CD1c-positive myeloid dendritic cell (primary cell): ENCODE data around the gene MOGAT3.
A peak's percentile ranks its signal among the peaks of the same experiment; 100 is the strongest.

ENCODE experiments used
- DNase-seq: peaks from one replicate; pipeline ENCODE4 v3.0.0-alpha.2; 2016; ENCODE audit errors: extremely low spot score

The MOGAT3 gene

DNA sequence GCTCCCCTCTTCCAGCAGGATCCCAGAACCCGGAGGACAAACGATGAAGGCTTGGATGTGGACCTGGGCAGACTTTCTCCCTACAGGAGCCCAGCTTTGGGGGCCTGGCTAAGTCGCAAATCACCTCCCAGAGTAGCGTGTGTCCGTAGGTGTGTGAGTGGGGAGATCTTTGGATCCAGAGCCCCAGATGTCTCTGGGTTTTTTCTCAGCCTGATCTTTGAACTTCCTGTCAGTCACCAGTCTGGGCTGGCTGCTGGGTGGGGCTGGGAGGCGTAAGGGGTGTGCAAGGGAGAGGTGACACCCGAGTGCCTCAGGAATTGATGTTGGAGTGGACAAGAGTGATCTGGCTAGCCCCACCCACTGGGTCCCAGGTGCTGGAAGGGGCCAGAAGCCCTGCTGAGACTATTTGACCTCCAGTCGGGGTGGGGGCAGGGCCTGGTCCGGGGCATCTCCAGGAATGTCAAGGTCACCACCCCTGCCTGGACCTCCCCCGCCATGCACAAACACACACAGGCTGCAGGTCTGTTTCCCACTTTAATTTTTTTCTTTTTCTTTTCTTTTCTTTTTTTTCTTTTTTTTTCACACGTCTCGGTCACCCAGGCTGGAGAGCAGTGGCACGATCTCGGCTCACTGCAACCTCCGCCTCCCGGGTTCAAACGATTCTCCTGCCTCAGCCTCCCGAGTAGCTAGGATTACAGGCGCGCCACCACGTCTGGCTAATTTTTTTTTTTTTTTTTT, at the start of gene MOGAT3:
Gene MOGAT3 (minus strand): TSS at position 175 of the 738 bp plus-strand sequence. CDS start 182 bp downstream, outside the sequence.
- DNase-seq: no peak

GRCh38 chr7:101250324-101250723, 49.5 kb upstream of the MOGAT3 start:
- DNase-seq: peak; percentile 30

GRCh38 chr7:101248276-101248675, 47.4 kb upstream of the MOGAT3 start:
- no peak for DNase-seq

- DNase-seq: no peak
Measured at GRCh38 chr7:101245147-101245668, 44.4 kb upstream of the MOGAT3 start.

- peak; percentile 94 for DNase-seq
Measured at GRCh38 chr7:101244375-101245146, 43.7 kb upstream of the MOGAT3 start, which contains the start of gene FIS1. FIS1 (minus strand) TSS chr7:101245081; CDS start chr7:101245004, 77 bp downstream.

- peak; percentile 30 for DNase-seq
Measured at GRCh38 chr7:101243646-101244374, 43.0 kb upstream of the MOGAT3 start.

GRCh38 chr7:101241443-101242349, 40.9 kb upstream of the MOGAT3 start:
- no peak for DNase-seq

DNA sequence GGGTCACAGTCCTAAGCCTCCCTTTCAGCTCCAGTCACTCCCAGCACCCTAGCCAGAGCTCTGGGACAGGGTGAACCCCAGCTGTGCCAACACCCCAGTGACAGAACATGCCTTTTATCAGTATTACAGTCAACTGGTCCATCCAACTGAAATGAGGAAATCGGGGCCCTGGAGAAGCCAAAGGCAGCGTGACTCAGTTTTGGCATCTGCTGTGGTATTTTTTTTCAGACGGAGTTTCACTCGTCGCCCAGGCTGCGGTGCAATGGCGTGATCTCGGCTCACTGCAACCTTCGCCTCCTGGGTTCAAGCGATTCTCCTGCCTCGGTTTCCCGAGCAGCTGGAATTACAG, 40.2 kb upstream of the MOGAT3 start:
- DNase-seq: peak; percentile 58

DNA sequence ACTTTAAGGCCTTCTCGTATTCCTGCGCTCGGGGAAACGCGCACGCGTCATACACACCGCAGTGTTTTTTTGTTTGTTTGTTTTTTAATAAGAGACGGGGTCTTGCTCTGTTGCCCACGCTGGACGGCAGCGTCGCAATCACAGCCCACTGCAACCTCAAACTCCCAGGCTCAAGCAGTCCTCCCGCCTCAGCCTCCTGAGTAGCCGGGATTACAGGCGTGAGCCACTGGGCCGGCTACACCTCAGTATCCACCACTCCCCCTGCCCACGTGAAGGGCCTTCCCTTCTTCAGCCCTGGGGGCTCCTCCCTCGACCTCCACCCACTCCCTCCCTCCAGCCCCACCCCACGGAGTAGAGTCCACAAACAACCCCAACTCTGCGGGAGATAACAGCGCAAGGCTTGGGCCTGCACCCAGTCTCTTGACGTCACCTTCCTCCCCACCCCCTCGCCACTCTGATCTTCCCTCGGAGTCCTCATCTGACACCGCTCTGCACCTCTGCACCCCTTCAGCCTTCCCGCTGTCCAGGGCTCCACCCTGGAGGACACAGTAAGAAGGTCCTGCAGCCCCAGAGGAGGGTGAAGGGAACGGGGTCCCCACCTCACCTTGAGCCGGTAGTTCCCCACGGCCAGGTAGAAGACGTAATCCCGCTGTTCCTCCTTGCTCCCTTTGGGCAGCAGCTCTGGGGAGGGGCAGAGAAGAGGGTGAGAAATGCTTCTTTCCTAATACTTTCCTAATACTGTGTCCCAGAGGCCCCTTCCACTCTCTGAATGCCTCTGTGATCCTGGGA, 39.6 kb upstream of the MOGAT3 start:
- DNase-seq: no peak

- no peak for DNase-seq
Measured at GRCh38 chr7:101239951-101240220, 39.0 kb upstream of the MOGAT3 start.

- no peak for DNase-seq
Measured at GRCh38 chr7:101239191-101239950, 38.5 kb upstream of the MOGAT3 start.

DNA sequence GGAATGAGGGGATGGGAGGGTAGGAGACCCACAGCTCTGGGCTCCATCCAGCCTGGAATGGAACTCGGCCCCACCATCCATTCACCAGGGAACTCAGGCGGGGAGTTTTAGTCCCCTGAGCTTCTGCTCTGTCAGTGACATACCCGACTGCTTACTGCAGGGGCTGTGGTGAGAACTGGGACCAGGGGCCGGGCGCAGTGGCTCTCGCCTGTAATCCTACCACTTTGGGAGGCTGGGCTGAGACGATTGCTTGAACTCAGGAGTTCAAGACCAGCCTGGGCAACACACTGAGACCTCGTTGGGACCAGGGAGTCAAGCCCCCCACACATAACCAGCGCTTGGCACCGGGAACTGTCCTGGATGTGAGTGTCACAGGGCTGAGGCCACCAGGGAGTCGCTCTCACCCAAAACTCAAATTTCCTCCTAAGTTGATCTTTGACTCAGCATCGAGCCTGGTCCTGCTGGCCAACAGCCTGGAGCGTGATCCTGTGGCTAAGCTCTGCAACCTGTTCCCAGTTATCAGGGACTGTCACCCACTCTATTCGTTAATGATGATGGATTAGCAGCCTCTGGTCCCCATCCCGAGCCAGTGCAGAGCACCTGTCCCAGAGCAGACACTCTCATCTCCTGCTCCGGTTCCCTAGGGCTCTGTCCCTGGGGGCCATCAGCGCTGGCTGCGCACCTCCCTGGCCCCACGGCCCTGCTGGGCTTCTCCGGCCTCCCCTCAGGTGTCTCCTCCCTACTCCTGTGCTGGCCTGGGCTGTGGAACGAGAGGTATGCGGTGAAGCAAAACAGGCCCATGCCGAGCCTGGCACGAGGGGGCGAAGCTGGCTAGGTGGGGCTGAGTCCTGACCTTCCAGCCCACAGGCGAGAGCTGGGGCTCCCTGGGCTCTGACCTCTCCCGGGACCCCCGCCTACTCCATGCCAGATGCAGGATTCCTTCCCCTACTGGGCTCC, 37.7 kb upstream of the MOGAT3 start:
- DNase-seq: no peak

DNA sequence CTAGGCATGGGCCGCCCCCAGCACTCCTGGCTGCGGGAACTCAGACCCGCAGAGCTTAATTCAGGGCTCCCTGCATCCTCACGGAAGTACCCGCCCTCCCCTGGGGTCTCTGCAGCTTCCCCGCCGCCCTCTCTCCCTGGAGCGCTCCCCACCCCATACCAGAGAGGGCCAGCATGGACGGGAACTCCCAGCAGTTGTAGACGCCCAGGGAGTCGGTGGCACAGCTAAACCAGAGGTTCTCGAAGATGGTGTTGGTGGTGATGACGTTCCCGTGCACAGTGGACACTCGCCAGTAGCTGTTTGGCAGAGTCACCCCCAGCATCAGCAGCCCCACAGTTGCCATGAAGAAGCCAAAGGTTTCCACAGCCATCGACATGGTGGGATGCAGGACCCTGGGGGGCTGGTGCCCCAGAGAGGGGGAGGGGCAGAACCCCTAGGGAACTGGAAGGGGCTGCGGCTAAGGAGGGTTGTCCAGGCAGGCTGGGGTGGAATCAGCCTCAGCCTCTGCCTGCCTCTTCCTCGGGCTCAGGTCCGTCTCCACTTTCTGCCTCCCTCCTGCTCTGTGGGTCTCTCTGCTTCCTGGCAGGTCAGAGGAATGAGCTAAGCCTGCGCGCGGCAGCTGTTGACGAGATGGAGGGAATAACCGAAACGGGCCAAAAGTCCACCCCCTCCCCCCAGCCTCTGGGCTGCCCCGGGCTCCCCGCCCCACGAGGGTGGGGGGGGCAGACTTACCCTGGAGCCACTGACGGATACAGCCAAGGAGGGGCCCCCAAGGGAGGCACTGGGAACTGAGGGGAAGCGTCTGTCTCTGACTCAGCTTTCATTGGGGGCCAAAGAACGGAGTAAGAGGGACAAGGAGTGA, 36.6 kb upstream of the MOGAT3 start, which contains the start of gene CLDN15:
Gene CLDN15 (minus strand): TSS at position 597 of the 862 bp plus-strand sequence. CDS start 221 bp downstream, at position 376.
- no peak for DNase-seq

DNA sequence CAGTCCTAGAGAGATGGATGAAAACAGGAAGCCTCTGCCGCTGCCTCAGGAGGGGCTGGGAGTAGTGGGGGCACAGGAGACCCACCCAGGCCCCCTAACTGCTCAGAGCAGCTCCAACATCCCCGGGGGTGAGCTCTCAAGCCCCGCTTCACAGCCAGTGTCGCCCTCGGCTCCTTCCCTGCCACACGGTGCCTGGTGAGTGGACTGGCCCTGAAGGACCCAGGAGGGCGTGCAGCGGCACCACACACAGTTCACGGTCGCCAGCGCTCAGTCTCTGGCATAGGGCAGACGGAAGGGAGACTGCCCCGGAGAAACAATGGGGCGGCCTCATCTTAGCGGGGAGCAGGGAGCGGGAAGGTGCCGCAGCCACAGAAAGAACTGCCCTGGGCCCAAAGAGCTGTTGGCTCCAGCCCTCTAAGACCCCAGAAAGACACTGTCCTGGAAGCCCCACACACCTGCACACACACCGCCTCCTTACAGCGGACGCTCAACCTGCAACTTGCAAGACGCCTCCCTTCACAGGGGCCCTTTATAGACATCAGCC, 35.5 kb upstream of the MOGAT3 start:
- no peak for DNase-seq

DNA sequence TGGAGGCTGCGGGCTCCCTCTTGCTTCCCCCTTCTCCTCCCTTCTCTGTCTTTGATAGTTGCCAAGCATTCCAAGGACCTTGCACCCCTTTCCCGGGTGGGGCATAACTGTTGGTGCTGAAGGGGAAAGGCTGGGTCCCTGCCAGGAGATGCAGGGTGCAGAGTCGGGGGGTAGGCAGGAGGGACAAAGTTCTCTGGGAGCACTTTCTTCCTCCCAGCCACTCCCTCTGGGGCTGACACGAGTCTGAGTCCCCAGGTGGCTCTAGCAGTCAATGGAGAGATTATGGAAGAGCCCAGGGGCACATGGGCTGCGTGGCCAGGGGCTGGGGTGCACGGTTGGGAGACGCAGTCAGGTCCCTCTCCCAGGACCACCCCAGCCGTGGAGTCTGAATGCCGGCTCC, 34.7 kb upstream of the MOGAT3 start:
- DNase-seq: no peak

- DNase-seq: peak; percentile 22
Measured at GRCh38 chr7:101235050-101235449, 34.2 kb upstream of the MOGAT3 start.

- no peak for DNase-seq
Measured at GRCh38 chr7:101234636-101235035, 33.8 kb upstream of the MOGAT3 start.
